Astrocyte of the cerebellum (primary cell): ENCODE measurements around the gene POFUT2.

ENCODE experiments used
- DNase-seq: peaks from one replicate; pipeline ENCODE4 v3.0.0-alpha.2; 2011; ENCODE audit warnings: low read depth
- H3K4me3 ChIP-seq: 2 replicates; pipeline ENCODE4 v1.5.1; 2011; ENCODE audit warnings: mild to moderate bottlenecking, low read depth, low read length, moderate library complexity
- in situ Hi-C: cut with HindIII; loops from 2 replicates; pipeline ENCODE4 v1.10.0; 2017; ENCODE audit warnings: low sequenced_read_pairs
- TF ChIP-seq, protein P1 (sequence below): IDR thresholded peaks from 2 replicates; pipeline ENCODE4 v1.5.1; 2012; ENCODE audit warnings: low read length, low read depth, moderate library complexity, mild to moderate bottlenecking; ENCODE audit errors: missing control alignments

The POFUT2 gene

GRCh38 chr21:45287438-45288391 lies at the start of gene POFUT2:
Gene POFUT2 (minus strand): TSS chr21:45287895. CDS start chr21:45287871, 24 bp downstream.
- H3K4me3 ChIP-seq = peak within 1 kb of the TSS; percentile 73
- TF ChIP-seq, protein P1, sequence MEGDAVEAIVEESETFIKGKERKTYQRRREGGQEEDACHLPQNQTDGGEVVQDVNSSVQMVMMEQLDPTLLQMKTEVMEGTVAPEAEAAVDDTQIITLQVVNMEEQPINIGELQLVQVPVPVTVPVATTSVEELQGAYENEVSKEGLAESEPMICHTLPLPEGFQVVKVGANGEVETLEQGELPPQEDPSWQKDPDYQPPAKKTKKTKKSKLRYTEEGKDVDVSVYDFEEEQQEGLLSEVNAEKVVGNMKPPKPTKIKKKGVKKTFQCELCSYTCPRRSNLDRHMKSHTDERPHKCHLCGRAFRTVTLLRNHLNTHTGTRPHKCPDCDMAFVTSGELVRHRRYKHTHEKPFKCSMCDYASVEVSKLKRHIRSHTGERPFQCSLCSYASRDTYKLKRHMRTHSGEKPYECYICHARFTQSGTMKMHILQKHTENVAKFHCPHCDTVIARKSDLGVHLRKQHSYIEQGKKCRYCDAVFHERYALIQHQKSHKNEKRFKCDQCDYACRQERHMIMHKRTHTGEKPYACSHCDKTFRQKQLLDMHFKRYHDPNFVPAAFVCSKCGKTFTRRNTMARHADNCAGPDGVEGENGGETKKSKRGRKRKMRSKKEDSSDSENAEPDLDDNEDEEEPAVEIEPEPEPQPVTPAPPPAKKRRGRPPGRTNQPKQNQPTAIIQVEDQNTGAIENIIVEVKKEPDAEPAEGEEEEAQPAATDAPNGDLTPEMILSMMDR = no peak
- peak; percentile 81 for DNase-seq
- in situ Hi-C loops = no loop called here

GRCh38 chr21:45336870-45337269 lies 49.2 kb upstream of the POFUT2 start:
- no peak overlapping the region for H3K4me3 ChIP-seq
- in situ Hi-C loops = loop anchor here (25.0 kb wide), 1 partner anchor 125 kb away; no protein-coding TSS in a partner anchor
- TF ChIP-seq, protein P1 = no peak
- no peak for DNase-seq

GRCh38 chr21:45336535-45336810 lies 48.8 kb upstream of the POFUT2 start:
- in situ Hi-C loops = loop anchor here (25.0 kb wide), 1 partner anchor 126 kb away; no protein-coding TSS in a partner anchor
- DNase-seq = no peak
- TF ChIP-seq, protein P1 = no peak
- H3K4me3 ChIP-seq = no peak overlapping the region

DNA sequence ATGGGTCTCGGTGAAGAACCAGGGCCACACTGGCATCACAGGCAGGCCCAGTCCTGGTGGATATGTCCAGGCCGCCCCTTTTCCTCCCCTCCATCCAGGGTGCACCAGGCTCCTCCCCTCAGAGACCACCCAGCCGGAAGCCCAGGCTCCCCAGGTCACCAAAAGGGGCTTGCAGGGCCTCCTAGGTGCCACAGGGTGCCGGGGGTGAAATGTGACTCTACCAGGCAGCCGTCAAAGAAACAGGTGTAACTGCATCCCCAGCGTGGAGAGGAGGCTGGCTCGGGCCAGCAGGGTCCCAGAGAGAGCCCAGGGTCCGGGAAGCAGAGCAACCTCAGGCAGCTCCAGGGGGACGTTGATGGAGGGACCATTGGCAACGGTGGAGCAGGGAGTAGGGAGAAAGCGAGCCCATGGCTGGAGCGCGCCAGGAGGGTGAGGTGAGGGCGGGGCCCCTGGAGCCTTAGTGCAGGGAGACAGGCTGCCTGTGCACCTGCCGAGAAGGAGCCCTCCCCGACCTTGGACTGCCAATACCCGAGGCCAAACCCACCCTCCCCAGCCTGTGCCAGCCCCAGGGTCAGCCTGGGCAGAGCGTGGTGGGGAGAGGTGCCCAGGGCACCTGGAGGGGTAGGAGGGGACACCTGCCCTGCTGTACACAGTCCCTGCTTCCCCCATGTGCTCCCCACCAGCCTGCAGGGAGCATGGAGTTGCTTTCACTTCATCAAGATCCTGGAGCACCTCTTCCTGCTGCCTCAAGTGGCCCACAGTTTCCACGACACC lies 48.3 kb upstream of the POFUT2 start:
- TF ChIP-seq, protein P1 = no peak
- in situ Hi-C loops = loop anchor here (25.0 kb wide), 1 partner anchor 126 kb away; no protein-coding TSS in a partner anchor
- no peak for DNase-seq
- H3K4me3 ChIP-seq = no peak overlapping the region

DNA sequence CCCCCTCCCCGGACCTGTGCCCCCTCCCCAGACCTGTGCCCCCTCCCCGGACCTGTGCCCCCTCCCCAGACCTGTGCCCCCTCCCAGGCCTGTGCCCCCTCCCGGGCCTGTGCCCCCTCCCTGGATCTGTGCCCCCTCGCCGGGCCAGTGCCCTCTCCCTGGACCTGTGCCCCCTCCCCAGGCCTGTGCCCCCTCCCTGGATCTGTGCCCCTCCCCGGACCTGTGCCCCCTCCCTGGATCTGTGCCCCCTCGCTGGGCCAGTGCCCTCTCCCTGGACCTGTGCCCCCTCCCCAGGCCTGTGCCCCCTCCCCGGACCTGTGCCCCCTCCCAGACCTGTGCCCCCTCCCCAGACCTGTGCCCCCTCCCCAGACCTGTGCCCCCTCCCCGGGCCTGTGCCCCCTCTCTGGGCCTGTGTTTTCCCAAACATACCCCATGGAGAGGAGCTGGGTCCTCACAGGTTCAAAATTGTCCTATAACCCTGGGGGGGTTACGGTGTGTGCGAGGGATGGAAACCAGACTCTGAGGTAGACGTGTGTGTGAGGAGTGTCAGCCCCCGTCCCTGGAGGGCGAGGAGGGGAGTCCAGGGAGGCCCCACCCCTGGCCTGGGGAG lies 47.6 kb upstream of the POFUT2 start:
- H3K4me3 ChIP-seq = no peak overlapping the region
- TF ChIP-seq, protein P1 = no peak
- DNase-seq = no peak
- in situ Hi-C loops = loop anchor here (25.0 kb wide), 1 partner anchor 127 kb away; no protein-coding TSS in a partner anchor

DNA sequence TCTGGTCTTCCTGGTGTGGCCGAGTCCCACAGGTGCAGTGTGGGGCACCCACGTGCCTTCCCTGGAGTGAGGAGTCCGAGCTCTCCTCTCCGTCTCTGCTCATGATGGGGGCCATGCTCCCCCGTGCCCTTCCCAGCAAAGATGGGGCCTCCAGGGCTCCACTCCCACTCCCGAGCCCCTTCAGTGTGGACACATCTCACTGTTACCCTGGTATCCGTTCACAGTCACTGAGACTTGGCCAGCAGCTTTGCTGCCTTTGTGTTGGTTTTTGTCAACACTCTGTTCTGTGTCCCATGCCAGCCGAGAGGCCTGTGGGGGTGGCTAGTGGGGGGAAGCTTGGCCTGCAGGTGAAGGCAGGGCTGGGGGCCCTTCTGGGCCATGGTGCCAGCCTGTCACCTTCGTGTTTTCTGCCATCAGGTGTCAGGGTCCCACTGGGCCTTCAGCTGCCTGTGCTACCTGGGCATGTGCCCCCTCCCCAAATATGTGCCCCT lies 46.9 kb upstream of the POFUT2 start:
- TF ChIP-seq, protein P1 = no peak
- H3K4me3 ChIP-seq = no peak overlapping the region
- in situ Hi-C loops = loop anchor here (25.0 kb wide), 1 partner anchor 128 kb away; no protein-coding TSS in a partner anchor
- no peak for DNase-seq
